GM21528 (cell line): Measurements from ENCODE around the gene TIFAB.

Source experiments
- ATAC-seq: cut with Tn5 transposase; IDR thresholded peaks from one replicate; pipeline ENCODE4 v1.9.1; 2021; ENCODE audit warnings: mild to moderate bottlenecking, moderate library complexity; ENCODE audit not compliant: unreplicated experiment, low FRiP score

Gene TIFAB

GRCh38 chr5:135482381-135482933 is 30.3 kb upstream of the TIFAB start:
- ATAC-seq = no peak

GRCh38 chr5:135481909-135482311 is 29.8 kb upstream of the TIFAB start:
- no peak for ATAC-seq

- ATAC-seq = no peak
These were observed 29.2 kb upstream of the TIFAB start for GRCh38 chr5:135481387-135481786.

GRCh38 chr5:135480511-135480910 is 28.4 kb upstream of the TIFAB start:
- no peak for ATAC-seq

- ATAC-seq = no peak
These were observed 26.8 kb upstream of the TIFAB start for GRCh38 chr5:135478938-135479337.

GRCh38 chr5:135477613-135478066 is 25.5 kb upstream of the TIFAB start:
- no peak for ATAC-seq

GRCh38 chr5:135476615-135477581 is 24.7 kb upstream of the TIFAB start:
- no peak for ATAC-seq

GRCh38 chr5:135473956-135474670 is 22.0 kb upstream of the TIFAB start:
- ATAC-seq = no peak

- ATAC-seq = no peak
These were observed 20.0 kb upstream of the TIFAB start for GRCh38 chr5:135472141-135472540.

- ATAC-seq = no peak
These were observed 19.6 kb upstream of the TIFAB start for GRCh38 chr5:135471726-135472125.

- no peak for ATAC-seq
These were observed 17.8 kb upstream of the TIFAB start for GRCh38 chr5:135469911-135470310.

GRCh38 chr5:135468541-135468940 is 16.4 kb upstream of the TIFAB start:
- ATAC-seq = no peak

GRCh38 chr5:135467871-135468485 is 15.8 kb upstream of the TIFAB start:
- ATAC-seq = no peak

- ATAC-seq = no peak
These were observed 15.0 kb upstream of the TIFAB start for GRCh38 chr5:135467051-135467625.

- peak; percentile 66 for ATAC-seq
These were observed 14.3 kb upstream of the TIFAB start for GRCh38 chr5:135466178-135467050.

GRCh38 chr5:135465391-135466122 is 13.4 kb upstream of the TIFAB start:
- ATAC-seq = no peak

GRCh38 chr5:135462304-135462703 is 10.2 kb upstream of the TIFAB start:
- no peak for ATAC-seq

- ATAC-seq = no peak
These were observed 9.5 kb upstream of the TIFAB start for GRCh38 chr5:135461481-135462151.
